ENCODE results near the gene MST1R. TPM values are rescaled to one million over a fixed set of nuclear protein-coding genes. Genes with fewer than 3 reads are reported as not detected.

Gene MST1R
- total RNA-seq, 2 experiments from 2014 or later, result 0.38 to 0.82 TPM

GRCh38 chr3:49896345-49896744 is 7.3 kb downstream of the MST1R start:
- Histone ChIP-seq H3K4me1 (ENCODE audit: insufficient read depth, low read length, poor library complexity, severe bottlenecking) (peaks cover 16% of the 10 kb centered on the region), H3K27ac (ENCODE audit: low read depth, low read length, poor library complexity, severe bottlenecking) (no peak overlapping the region), H3K9me3 (ENCODE audit: low read length) (no peaks in the 10 kb centered on the region), H3K9me2 (ENCODE audit: insufficient read depth, low read length) (no peaks in the 10 kb centered on the region), H2AFZ (ENCODE audit: low read length) (no peak overlapping the region), H3K36me3 (ENCODE audit: insufficient read depth, low read length) (no peaks in the 10 kb centered on the region), H3K4me2 (ENCODE audit: low read length) (no peak overlapping the region), H3K4me3 (ENCODE audit: low read depth, low read length, poor library complexity, severe bottlenecking) (no peak overlapping the region), H4K20me1 (ENCODE audit: insufficient read depth, low read length) (no peaks in the 10 kb centered on the region), H3K79me2 (ENCODE audit: insufficient read depth, low read depth, low read length) (no peaks in the 10 kb centered on the region)
- TF ChIP-seq CTCF (conservative IDR thresholded peaks at IDR 0.05; ENCODE audit: low read length) (no peak), EZH2phosphoT487 (IDR thresholded peaks at IDR 0.05; ENCODE audit: borderline replicate concordance, low read depth, low read length) (no peak)
- no peak for DNase-seq (ENCODE audit: low spot score)
- intact Hi-C loops (cut with micrococcal nuclease; ENCODE audit: unreplicated experiment), result no loop called here
- no TSS peak for BruUV-seq (replicated peaks)
- ChIA-PET CTCF (ENCODE audit: unreplicated experiment) (interaction anchor here (0.6 kb wide), 2 partner anchors 70 to 94 kb away, joined by 3 read pairs; no protein-coding TSS in a partner anchor), POLR2A (no interaction called here)

GRCh38 chr3:49895791-49896190 is 7.9 kb downstream of the MST1R start:
- Histone ChIP-seq H3K4me1 (ENCODE audit: insufficient read depth, low read length, poor library complexity, severe bottlenecking) (peaks cover 10% of the 10 kb centered on the region), H3K27ac (ENCODE audit: low read depth, low read length, poor library complexity, severe bottlenecking) (no peak overlapping the region), H3K79me2 (ENCODE audit: insufficient read depth, low read depth, low read length) (no peaks in the 10 kb centered on the region), H4K20me1 (ENCODE audit: insufficient read depth, low read length) (no peaks in the 10 kb centered on the region), H3K36me3 (ENCODE audit: insufficient read depth, low read length) (no peaks in the 10 kb centered on the region), H3K4me2 (ENCODE audit: low read length) (no peak overlapping the region), H3K4me3 (ENCODE audit: low read depth, low read length, poor library complexity, severe bottlenecking) (no peak overlapping the region), H3K9me3 (ENCODE audit: low read length) (no peaks in the 10 kb centered on the region), H3K9me2 (ENCODE audit: insufficient read depth, low read length) (no peaks in the 10 kb centered on the region), H2AFZ (ENCODE audit: low read length) (no peak overlapping the region)
- POLR2A ChIA-PET, result no interaction called here
- CTCF ChIA-PET (ENCODE audit: unreplicated experiment), result interaction anchor here (0.6 kb wide), 2 partner anchors 69 to 94 kb away, joined by 3 read pairs; no protein-coding TSS in a partner anchor
- no peak for DNase-seq (ENCODE audit: low spot score)
- intact Hi-C loops (cut with micrococcal nuclease; ENCODE audit: unreplicated experiment), result no loop called here
- no TSS peak for BruUV-seq (replicated peaks)
- TF ChIP-seq EZH2phosphoT487 (IDR thresholded peaks at IDR 0.05; ENCODE audit: borderline replicate concordance, low read depth, low read length) (no peak), CTCF (conservative IDR thresholded peaks at IDR 0.05; ENCODE audit: low read length) (no peak)

- no peak overlapping the region for H3K4me2 ChIP-seq (ENCODE audit: low read length)
- no TSS peak for BruUV-seq (replicated peaks)
- no peaks in the 10 kb centered on the region for H4K20me1 ChIP-seq (ENCODE audit: insufficient read depth, low read length)
- no peaks in the 10 kb centered on the region for H3K79me2 ChIP-seq (ENCODE audit: insufficient read depth, low read depth, low read length)
- no peaks in the 10 kb centered on the region for H3K9me3 ChIP-seq (ENCODE audit: low read length)
- H3K27ac ChIP-seq (ENCODE audit: low read depth, low read length, poor library complexity, severe bottlenecking), result no peak overlapping the region
- H3K36me3 ChIP-seq (ENCODE audit: insufficient read depth, low read length), result no peaks in the 10 kb centered on the region
- H3K4me3 ChIP-seq (ENCODE audit: low read depth, low read length, poor library complexity, severe bottlenecking), result no peak overlapping the region
- TF ChIP-seq EZH2phosphoT487 (IDR thresholded peaks at IDR 0.05; ENCODE audit: borderline replicate concordance, low read depth, low read length) (no peak), CTCF (conservative IDR thresholded peaks at IDR 0.05; ENCODE audit: low read length) (no peak)
- H2AFZ ChIP-seq (ENCODE audit: low read length), result no peak overlapping the region
- H3K4me1 ChIP-seq (ENCODE audit: insufficient read depth, low read length, poor library complexity, severe bottlenecking), result no peaks in the 10 kb centered on the region
- CTCF ChIA-PET (ENCODE audit: unreplicated experiment), result interaction anchor here (0.6 kb wide), 1 partner anchor 10 kb away, joined by 3 read pairs; no protein-coding TSS in a partner anchor
- intact Hi-C loops (cut with micrococcal nuclease; ENCODE audit: unreplicated experiment), result no loop called here
- POLR2A ChIA-PET, result interaction anchor here (1.2 kb wide), 1 partner anchor 11 kb away, joined by 3 read pairs; no protein-coding TSS in a partner anchor
- DNase-seq (ENCODE audit: low spot score), result no peak
- no peaks in the 10 kb centered on the region for H3K9me2 ChIP-seq (ENCODE audit: insufficient read depth, low read length)
Observed at GRCh38 chr3:49889296-49889695, 14.4 kb downstream of the MST1R start.
